Activated B cell treated with CpG ODN at 0.5 μM for 24 hours (primary cell): ENCODE data around the gene RIMS1. TPM values are rescaled to one million over a fixed set of nuclear protein-coding genes. Genes with fewer than 3 reads are reported as not detected.

ENCODE experiments used
- ATAC-seq: fragments of 200-7000 bp; cut with Tn5 transposase; one replicate; pipeline ENCODE4 v1.10.0; 2021; ENCODE audit warnings: low read depth, mild to moderate bottlenecking, moderate library complexity
- CTCF ChIA-PET: fragments of 350-600 bp; sonication (Branson Sonifier 250); formaldehyde crosslinking; loops from one replicate; lab custom pipeline; 2021; ENCODE audit warnings: antibody characterized with exemption; lab: Charles Lee
- POLR2A ChIA-PET: fragments of 350-600 bp; sonication (Branson Sonifier 250); formaldehyde crosslinking; loops from one replicate; lab custom pipeline; 2021; ENCODE audit warnings: antibody characterized with exemption; lab: Charles Lee
- DNase-seq: peaks from one replicate; pipeline ENCODE4 v3.0.0; 2022
- H3K27ac Mint-ChIP-seq: one replicate; pipeline ENCODE4 v1.8.0; 2020; ENCODE audit warnings: mixed read lengths
- H3K27me3 Mint-ChIP-seq: one replicate; pipeline ENCODE4 v1.8.0; 2021; ENCODE audit warnings: mixed read lengths
- H3K36me3 Mint-ChIP-seq: one replicate; pipeline ENCODE4 v1.8.0; 2021; ENCODE audit warnings: low read depth, mixed read lengths
- H3K4me1 Mint-ChIP-seq: one replicate; pipeline ENCODE4 v1.8.0; 2021; ENCODE audit warnings: mixed read lengths
- H3K4me3 Mint-ChIP-seq: one replicate; pipeline ENCODE4 v1.8.0; 2020; ENCODE audit warnings: mild to moderate bottlenecking, mixed read lengths
- H3K9me3 Mint-ChIP-seq: one replicate; pipeline ENCODE4 v1.8.0; 2020; ENCODE audit warnings: mixed read lengths
- CTCF ChIP-seq: fragments of 200-600 bp; IDR thresholded peaks from one replicate; pipeline ENCODE4 v1.8.0; 2022; ENCODE audit warnings: antibody characterized with exemption, mild to moderate bottlenecking
- intact Hi-C: fragments of 100-400 bp; cut with micrococcal nuclease; formaldehyde crosslinking; loops from one replicate; pipeline ENCODE4 v1.15.1; 2024
- total RNA-seq: library from RNA; stranded (reverse); gene quantifications from 2 replicates; pipeline ENCODE4 v1.2.3, GENCODE V29; 2022

Gene RIMS1
- total RNA-seq, 1 donor from 2014 or later: not detected

DNA sequence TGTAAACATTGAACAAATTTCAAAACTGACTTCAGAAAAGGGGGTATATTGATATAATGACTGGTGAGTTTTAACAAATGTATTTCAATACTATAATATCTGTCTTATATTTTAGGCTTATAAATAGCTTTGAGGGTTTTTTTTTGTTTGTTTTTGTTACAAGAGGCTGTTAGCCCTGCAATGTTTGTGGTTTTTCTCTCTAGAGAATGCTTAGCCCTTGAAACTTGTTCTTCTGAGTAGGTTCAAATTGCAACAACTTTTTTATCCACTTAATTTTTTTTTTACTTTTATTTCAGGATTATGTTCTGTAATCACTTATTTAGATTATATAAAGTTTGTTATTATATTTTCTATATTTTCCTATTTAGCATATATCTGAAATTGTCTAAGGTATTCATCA lies 333.2 kb downstream of the RIMS1 start:
- ATAC-seq (no peak), DNase-seq (no peak)
- ChIA-PET CTCF (no interaction called here), POLR2A (no interaction called here)
- Mint-ChIP-seq H3K4me3 (no peak overlapping the region), H3K27ac (no peak overlapping the region), H3K9me3 (no peaks in the 10 kb centered on the region), H3K36me3 (no peaks in the 10 kb centered on the region), H3K27me3 (peaks cover 2% of the 10 kb centered on the region), H3K4me1 (no peaks in the 10 kb centered on the region)
- intact Hi-C loops: no loop called here
- TF ChIP-seq CTCF: no peak

- CTCF ChIA-PET: no interaction called here
- Mint-ChIP-seq H3K9me3 (no peaks in the 10 kb centered on the region), H3K27ac (no peak overlapping the region), H3K4me1 (no peaks in the 10 kb centered on the region), H3K4me3 (no peak overlapping the region), H3K36me3 (no peaks in the 10 kb centered on the region), H3K27me3 (no peaks in the 10 kb centered on the region)
- ATAC-seq (no peak), DNase-seq (no peak)
- POLR2A ChIA-PET: no interaction called here
- TF ChIP-seq CTCF: no peak
- intact Hi-C loops: no loop called here
Observed at GRCh38 chr6:72238021-72238420, 351.7 kb downstream of the RIMS1 start.

- POLR2A ChIA-PET: no interaction called here
- no peak for TF ChIP-seq CTCF
- no peak for DNase-seq
Observed at GRCh38 chr6:72238900-72239299, 352.6 kb downstream of the RIMS1 start.

DNA sequence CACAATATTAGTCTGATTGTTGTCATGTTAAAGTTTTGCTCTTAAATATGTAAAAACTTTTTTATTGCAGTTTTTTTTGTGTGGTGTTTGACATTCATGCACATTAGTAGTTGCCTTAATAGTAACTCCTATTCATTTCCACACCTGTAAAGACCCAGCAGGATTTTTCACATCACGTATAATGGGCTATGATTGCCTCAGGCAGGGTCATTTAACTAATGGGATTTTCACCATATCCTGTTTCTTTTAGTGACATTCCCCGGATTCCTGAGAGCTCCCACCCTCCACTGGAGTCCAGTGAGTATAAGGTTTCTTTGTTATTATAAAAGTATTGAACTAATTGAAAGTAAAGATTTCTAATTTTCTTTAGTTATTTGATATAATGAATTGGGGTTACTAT lies 359.2 kb downstream of the RIMS1 start:
- ATAC-seq: no peak
- no peak for TF ChIP-seq CTCF
- Mint-ChIP-seq H3K36me3 (no peaks in the 10 kb centered on the region), H3K27me3 (no peaks in the 10 kb centered on the region), H3K4me3 (no peak overlapping the region), H3K4me1 (no peaks in the 10 kb centered on the region), H3K27ac (no peak overlapping the region), H3K9me3 (no peaks in the 10 kb centered on the region)
- CTCF ChIA-PET: no interaction called here
- POLR2A ChIA-PET: no interaction called here
- intact Hi-C loops: no loop called here
- no peak for DNase-seq

More at GRCh38 chr6:72238900-72239299, 352.6 kb downstream of the RIMS1 start:
- Mint-ChIP-seq H3K4me1 (no peaks in the 10 kb centered on the region), H3K36me3 (no peaks in the 10 kb centered on the region), H3K9me3 (no peaks in the 10 kb centered on the region), H3K27ac (no peak overlapping the region), H3K4me3 (no peak overlapping the region), H3K27me3 (no peaks in the 10 kb centered on the region)
- no peak for ATAC-seq
- intact Hi-C loops: no loop called here
- CTCF ChIA-PET: no interaction called here

DNA sequence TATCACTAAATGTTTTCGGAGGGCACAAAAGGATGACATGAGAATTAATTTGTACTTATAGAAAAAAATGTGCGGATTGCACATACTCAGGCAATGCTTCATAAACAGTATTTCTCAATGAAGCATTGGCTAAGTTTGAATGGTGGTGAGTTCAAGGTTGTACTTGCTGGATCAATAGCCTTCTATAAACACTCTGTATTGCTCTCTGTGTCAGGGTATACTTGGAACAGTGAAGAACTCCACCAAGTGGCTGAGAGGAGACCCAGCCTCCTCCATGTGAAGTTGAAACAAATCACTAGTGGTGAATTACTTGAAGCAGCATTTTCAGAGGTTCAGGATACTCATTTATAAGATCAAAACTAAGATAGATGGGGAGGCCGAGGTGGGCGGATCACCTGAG lies 360.6 kb downstream of the RIMS1 start:
- POLR2A ChIA-PET: no interaction called here
- no peak for ATAC-seq

More for the DNA sequence above, 360.6 kb downstream of the RIMS1 start:
- no peak for TF ChIP-seq CTCF
- Mint-ChIP-seq H3K27ac (no peak overlapping the region), H3K36me3 (no peaks in the 10 kb centered on the region), H3K9me3 (no peaks in the 10 kb centered on the region), H3K27me3 (no peaks in the 10 kb centered on the region), H3K4me1 (no peaks in the 10 kb centered on the region), H3K4me3 (no peak overlapping the region)
- CTCF ChIA-PET: no interaction called here
- DNase-seq: no peak
- intact Hi-C loops: no loop called here
